ENCODE results near the gene FAM167B.

DNA sequence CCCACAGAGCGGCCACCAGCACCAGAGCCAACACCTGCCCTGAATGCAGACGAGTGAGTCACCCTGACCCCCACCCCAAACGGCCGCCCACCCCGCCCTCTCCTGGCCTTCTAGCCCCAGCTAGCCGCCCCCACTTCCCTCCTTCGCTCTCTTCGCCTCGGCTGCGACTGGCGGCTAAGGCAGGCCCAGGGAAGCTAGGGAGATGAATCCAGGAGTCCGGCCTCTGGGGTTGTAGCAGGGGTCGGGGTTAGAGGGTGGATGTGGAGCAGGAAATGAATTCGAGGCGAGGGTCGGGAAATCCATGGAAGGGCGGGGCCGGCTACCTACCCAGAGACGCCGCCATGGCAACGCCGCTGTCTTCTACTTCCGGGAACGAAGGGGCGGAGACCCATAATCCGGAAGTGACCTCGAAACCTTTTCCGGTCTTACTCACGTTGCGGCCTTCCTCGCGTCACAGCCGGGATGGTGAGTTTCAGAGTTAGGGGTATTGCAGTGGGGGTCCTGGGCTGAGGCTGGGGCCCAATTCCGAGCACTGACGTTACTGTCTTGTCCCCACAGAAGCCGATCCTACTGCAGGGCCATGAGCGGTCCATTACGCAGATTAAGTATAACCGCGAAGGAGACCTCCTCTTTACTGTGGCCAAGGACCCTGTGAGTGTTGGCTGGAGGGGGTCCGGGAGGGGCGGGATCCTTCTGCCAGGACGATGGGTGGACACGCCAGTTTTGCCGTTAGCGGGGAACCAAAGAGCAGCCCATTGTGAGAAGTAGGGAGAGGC, 24.9 kb upstream of the FAM167B start, which contains the start of the genes EIF3I and TMEM234:
- TF ChIP-seq, protein P1, sequence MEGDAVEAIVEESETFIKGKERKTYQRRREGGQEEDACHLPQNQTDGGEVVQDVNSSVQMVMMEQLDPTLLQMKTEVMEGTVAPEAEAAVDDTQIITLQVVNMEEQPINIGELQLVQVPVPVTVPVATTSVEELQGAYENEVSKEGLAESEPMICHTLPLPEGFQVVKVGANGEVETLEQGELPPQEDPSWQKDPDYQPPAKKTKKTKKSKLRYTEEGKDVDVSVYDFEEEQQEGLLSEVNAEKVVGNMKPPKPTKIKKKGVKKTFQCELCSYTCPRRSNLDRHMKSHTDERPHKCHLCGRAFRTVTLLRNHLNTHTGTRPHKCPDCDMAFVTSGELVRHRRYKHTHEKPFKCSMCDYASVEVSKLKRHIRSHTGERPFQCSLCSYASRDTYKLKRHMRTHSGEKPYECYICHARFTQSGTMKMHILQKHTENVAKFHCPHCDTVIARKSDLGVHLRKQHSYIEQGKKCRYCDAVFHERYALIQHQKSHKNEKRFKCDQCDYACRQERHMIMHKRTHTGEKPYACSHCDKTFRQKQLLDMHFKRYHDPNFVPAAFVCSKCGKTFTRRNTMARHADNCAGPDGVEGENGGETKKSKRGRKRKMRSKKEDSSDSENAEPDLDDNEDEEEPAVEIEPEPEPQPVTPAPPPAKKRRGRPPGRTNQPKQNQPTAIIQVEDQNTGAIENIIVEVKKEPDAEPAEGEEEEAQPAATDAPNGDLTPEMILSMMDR (IDR thresholded peaks at IDR 0.05) = no peak
- TF ChIP-seq EZH2 (IDR thresholded peaks at IDR 0.05; ENCODE audit: borderline replicate concordance, insufficient read depth, low read depth, low read length, poor library complexity, severe bottlenecking) = no peak

Measured in B cell (primary cell).